Muscle of leg (tissue), 11 donors: Measurements from ENCODE around the gene GLE1. TPM values are rescaled to one million over a fixed set of nuclear protein-coding genes. Genes with fewer than 3 reads are reported as not detected.
"Not testable (repeated sequence)": the region's sequence is repeated elsewhere in the genome, so short reads cannot be mapped to it uniquely, and the experiment has no call there.

Experiments used
- DNase-seq: peaks from one replicate; pipeline ENCODE4 v3.0.0; 2013
- H3K27ac ChIP-seq: one replicate; pipeline ENCODE4 v1.5.1; 2013; ENCODE audit warnings: mild to moderate bottlenecking, low read length, control low read depth
- H3K27me3 ChIP-seq: one replicate; pipeline ENCODE4 v1.6.1; 2013; ENCODE audit warnings: low read length; ENCODE audit not compliant: control insufficient read depth, insufficient read depth
- H3K36me3 ChIP-seq: one replicate; pipeline ENCODE4 v1.6.1; 2013; ENCODE audit warnings: low read length; ENCODE audit not compliant: control insufficient read depth, insufficient read depth
- H3K4me1 ChIP-seq: one replicate; pipeline ENCODE4 v1.6.1; 2013; ENCODE audit warnings: low read length; ENCODE audit not compliant: control insufficient read depth, insufficient read depth
- H3K4me3 ChIP-seq: one replicate; pipeline ENCODE4 v1.5.1; 2013; ENCODE audit warnings: low read length, control low read depth
- H3K9me3 ChIP-seq: replicated peaks from 2 replicates; pipeline ENCODE4 v1.6.1; 2013; ENCODE audit warnings: low read depth, low read length; ENCODE audit not compliant: control insufficient read depth
- WGBS: methylation state at CpG from one replicate; pipeline ENCODE4 v1.1.5; 2013; ENCODE audit warnings: missing lambda C conversion rate; ENCODE audit not compliant: insufficient coverage; 5-methylcytosine and 5-hydroxymethylcytosine counted together
- polyA plus RNA-seq, 8 donors: library from polyadenylated mRNA; unstranded; fragments of 120-200 nt; gene quantifications; one replicate each; pipeline versions ENCODE4 v1.2.1 to v1.2.3, GENCODE V29; 2013; ENCODE audit warnings: inconsistent platforms in 1 of 8, low replicate concordance in 1 of 8; ENCODE audit not compliant: insufficient read length in 8 of 8, insufficient read depth in 1 of 8
- total RNA-seq: library from RNA; stranded (reverse); fragments of 120-200 nt; gene quantifications from one replicate; pipeline ENCODE4 v1.2.4, GENCODE V29; 2013

The GLE1 gene
- total and polyA plus RNA-seq, 9 donors = 16.9 to 20.4 (median 19.6) TPM

DNA sequence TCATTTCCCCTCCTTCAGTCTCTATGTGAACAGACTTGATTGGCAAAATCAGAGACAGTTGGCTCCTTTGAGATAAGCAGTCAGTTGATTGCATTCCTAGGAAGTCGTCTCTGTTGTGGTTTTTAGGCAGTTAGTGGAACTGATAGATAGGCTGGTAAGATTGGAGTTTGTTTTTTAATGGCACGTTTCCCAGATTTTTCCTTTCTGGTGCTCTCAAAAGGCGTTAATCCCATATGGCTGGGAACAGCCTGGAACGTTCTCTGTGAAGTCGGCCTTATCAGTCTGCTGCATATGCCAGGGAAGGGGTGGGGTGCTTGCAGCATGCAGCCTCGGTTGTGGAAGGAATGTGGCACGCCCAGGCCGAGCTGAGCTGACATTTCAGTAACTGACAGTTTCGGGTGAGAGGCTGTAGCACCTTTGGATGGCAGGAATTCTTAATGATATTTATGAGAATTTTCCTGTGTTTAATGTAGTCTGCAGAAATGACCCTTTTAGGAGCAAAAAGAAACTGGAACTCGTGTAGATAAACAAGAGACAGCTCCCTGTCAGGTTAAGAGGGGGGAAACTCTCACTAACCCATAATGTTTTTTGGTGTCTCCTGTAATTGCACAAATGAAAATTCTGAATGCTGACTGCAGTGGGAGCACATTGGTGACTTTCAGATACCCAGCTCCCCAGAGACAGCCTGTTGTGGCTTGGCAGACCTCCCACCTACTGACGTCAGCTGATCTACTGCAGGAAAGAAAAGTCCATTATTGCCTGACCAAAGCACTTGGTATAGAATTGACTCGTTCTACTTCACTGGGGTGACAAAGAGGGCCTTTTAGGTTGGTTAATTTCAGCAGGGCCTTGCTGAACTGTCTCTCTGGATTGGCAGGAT lies 54.2 kb downstream of the GLE1 start:
- Histone ChIP-seq H3K27ac (peak overlapping the region; percentile 84), H3K4me3 (peak overlapping the region; percentile 3), H3K27me3 (no peaks in the 10 kb centered on the region), H3K36me3 (peaks cover 17% of the 10 kb centered on the region), H3K9me3 (no peaks in the 10 kb centered on the region), H3K4me1 (peaks cover 33% of the 10 kb centered on the region)
- peak; percentile 79 for DNase-seq
- 10% methylated on average over 9 of the region's 12 CpGs for WGBS

DNA sequence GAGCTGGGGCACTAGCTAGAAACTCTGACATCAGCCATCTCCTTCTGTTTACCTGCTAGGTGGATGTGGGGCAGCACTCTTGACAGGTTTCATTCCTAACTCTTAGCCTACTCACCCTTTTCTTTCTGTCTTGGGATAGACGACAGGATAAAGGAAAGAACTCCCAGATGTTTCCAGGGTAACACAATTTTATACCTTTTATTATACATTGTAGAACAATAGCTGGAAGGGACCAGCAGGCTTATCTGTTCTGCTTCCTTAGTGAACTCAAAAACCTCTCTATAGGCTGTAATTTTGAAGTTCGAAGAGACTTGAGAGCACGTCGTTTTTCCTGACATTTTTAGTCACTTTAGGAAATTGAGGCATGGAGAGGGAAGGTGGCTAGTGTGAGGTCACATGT lies 61.1 kb downstream of the GLE1 start:
- peak overlapping the region; percentile 49 for H3K27ac ChIP-seq
- no peak overlapping the region for H3K4me3 ChIP-seq
- no peaks in the 10 kb centered on the region for H3K9me3 ChIP-seq
- 87% methylated on average over 3 of the region's 4 CpGs for WGBS
- no peak for DNase-seq
- H3K4me1 ChIP-seq = no peaks in the 10 kb centered on the region
- H3K36me3 ChIP-seq = peaks cover 49% of the 10 kb centered on the region
- H3K27me3 ChIP-seq = no peaks in the 10 kb centered on the region

DNA sequence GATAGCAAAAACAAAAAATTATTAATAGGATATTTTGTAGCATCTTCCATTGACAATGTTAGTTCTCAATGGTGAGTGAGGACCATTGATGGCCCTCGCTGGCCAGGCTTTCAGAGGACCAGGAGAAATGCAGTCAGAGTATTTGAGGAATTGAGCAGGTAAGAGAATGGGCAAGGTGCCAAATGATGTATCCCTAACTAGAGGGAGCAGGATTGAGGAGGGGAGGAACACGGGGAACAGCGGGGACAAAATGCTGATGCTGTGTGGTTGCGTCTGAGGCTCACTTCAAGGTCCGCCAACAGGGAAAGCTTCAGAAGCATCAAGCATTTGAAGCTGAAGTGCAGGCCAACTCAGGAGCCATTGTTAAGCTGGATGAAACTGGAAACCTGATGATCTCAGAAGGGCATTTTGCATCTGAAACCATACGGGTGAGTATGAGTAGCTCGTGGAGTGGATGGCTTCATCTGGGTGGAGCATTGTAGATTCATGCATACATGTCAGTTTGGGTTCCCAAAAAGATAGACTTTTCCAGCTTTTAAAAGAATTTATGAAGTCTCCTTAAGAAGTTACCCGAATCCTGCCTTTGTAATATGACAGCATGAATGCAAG lies 64.1 kb downstream of the GLE1 start:
- WGBS = 74% methylated on average over 7 of the region's 8 CpGs
- H3K9me3 ChIP-seq = no peaks in the 10 kb centered on the region
- no peaks in the 10 kb centered on the region for H3K4me1 ChIP-seq
- H3K4me3 ChIP-seq = no peak overlapping the region
- no peak overlapping the region for H3K27ac ChIP-seq
- no peaks in the 10 kb centered on the region for H3K27me3 ChIP-seq
- DNase-seq = no peak
- peaks cover 61% of the 10 kb centered on the region for H3K36me3 ChIP-seq

DNA sequence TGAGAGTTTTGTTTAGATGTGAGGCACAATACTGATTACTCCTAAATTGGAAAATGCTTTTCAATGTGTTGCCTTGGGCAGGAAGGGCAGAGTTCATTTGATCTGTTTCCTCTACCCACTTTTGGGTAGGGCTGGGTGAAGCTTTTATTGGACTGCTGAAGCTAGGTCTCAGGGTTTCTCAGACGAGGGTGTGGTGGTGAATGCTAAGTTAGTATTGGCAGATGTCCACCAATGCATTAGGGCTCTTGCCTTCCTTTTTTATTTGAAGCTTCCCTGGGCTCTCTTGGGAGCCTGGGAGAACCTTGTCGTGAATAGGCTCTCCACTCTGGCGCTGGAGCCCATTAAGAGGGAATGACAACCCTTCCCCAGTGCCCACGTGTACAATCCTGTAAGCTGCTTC lies 71.0 kb downstream of the GLE1 start:
- no peak for DNase-seq
- no peaks in the 10 kb centered on the region for H3K27me3 ChIP-seq
- no peak overlapping the region for H3K4me3 ChIP-seq
- H3K4me1 ChIP-seq = no peaks in the 10 kb centered on the region
- no peak overlapping the region for H3K27ac ChIP-seq
- 65% methylated on average over 3 of the region's 4 CpGs for WGBS
- H3K9me3 ChIP-seq = no peaks in the 10 kb centered on the region
- peaks cover 80% of the 10 kb centered on the region for H3K36me3 ChIP-seq

DNA sequence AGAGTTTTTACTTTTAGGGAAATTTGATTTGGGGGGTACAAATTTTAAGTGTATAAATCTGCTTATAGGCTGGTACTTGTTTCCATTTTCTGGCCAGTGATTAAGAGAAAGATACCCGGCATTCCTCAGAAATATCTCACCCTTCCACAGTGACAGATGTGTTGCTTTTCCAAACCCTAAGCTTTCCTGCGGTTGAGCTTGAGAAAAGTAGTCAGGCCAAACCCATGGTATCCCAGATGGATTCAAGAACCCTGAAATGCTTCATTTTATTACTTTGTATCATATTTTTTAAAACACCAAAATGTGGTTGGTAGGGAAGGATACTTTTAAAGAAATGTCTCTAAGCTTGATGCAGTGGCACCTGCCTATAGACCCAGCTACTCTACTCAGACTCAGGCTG lies 71.4 kb downstream of the GLE1 start:
- no peaks in the 10 kb centered on the region for H3K9me3 ChIP-seq
- no peak for DNase-seq
- H3K27me3 ChIP-seq = no peaks in the 10 kb centered on the region
- no peak overlapping the region for H3K27ac ChIP-seq
- no CpG with 5 or more reads among the region's 2 CpGs for WGBS
- H3K4me3 ChIP-seq = no peak overlapping the region
- H3K36me3 ChIP-seq = peaks cover 80% of the 10 kb centered on the region
- no peaks in the 10 kb centered on the region for H3K4me1 ChIP-seq

DNA sequence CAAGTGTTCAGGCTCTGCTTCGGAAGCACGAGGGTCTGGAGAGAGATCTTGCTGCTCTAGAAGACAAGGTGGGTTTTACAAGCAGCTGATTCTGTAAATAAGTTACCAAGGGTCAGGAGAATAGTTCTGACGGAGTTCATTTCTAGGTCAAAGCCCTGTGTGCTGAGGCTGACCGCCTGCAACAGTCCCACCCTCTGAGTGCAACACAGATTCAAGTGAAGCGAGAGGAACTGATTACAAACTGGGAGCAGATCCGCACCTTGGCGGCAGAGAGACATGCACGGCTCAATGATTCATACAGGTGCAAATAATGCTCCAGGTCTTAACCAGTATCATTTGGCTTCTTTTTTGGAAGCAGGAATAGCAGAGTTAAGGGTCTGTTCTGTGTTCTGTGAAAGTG lies 72.7 kb downstream of the GLE1 start:
- no peak overlapping the region for H3K27ac ChIP-seq
- 91% methylated on average over 7 of the region's 8 CpGs for WGBS
- no peaks in the 10 kb centered on the region for H3K9me3 ChIP-seq
- H3K27me3 ChIP-seq = no peaks in the 10 kb centered on the region
- DNase-seq = no peak
- H3K4me3 ChIP-seq = no peak overlapping the region
- H3K36me3 ChIP-seq = peaks cover 81% of the 10 kb centered on the region
- H3K4me1 ChIP-seq = no peaks in the 10 kb centered on the region

DNA sequence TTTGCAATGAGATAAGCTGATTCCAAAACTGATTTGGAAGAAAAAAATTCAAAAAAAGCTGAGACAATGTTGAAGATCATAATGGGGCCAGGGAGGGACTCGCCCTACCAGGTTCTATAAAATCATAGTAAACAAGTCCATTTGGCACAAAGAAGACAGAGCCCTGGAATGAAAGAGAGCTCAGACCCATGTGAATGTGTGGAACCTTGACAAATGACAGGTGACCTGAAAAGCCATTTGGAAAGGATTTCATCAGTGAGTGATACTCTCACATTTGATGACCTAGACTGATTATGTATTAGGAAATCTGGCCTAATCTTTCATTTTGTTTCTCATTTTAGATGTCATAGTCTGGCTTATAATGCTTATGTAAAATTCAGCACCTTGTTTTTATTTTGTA lies 74.7 kb downstream of the GLE1 start:
- Histone ChIP-seq H3K4me3 (no peak overlapping the region), H3K36me3 (peaks cover 87% of the 10 kb centered on the region)
- no CpG with 5 or more reads among the region's 1 CpG for WGBS

DNA sequence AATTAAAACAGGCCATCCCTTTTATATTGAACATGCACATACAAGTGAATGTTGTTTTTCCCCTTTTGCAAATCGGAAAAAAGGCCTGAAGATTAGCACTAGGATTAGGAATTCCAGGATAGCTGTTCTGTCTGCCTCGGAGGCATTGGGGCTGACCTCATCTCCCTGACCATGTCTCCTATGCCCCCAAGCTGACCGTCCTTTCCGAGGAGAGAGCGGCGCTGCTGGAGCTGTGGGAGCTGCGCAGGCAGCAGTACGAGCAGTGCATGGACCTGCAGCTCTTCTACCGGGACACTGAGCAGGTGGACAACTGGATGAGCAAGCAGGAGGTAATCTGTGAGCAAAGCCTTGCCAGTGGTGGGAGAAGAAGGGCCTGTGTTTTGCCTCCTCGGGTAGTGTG lies 76.2 kb downstream of the GLE1 start:
- peaks cover 89% of the 10 kb centered on the region for H3K36me3 ChIP-seq
- no peak for DNase-seq
- H3K4me3 ChIP-seq = no peak overlapping the region
- H3K27me3 ChIP-seq = no peaks in the 10 kb centered on the region
- no peak overlapping the region for H3K27ac ChIP-seq
- 93% methylated on average over 10 of the region's 10 CpGs for WGBS
- H3K9me3 ChIP-seq = no peaks in the 10 kb centered on the region
- no peaks in the 10 kb centered on the region for H3K4me1 ChIP-seq

More for the DNA sequence above, 74.7 kb downstream of the GLE1 start:
- no peaks in the 10 kb centered on the region for H3K27me3 ChIP-seq
- H3K4me1 ChIP-seq = no peaks in the 10 kb centered on the region
- H3K27ac ChIP-seq = no peak overlapping the region
- H3K9me3 ChIP-seq = no peaks in the 10 kb centered on the region
- no peak for DNase-seq

DNA sequence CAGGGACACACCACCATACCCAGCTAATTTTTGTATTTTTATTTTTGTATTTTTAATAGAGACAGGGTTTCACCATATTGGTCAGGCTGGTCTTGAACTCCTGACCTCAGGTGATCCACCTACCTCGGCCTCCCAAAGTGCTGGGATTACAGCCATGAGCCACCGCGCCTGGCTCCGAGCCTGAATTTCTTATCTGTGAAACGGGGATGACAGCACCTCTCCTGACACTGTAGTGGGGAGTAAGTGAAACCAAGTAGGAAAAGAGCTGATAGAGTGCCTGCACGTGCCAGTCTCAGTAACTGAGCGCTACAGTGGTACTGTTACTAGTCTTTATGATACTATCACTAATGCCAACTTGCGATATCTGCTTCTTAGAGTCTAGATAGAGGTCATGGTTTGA lies 80.6 kb downstream of the GLE1 start:
- H3K4me1 ChIP-seq, DNase-seq, H3K27ac ChIP-seq, H3K27me3 ChIP-seq, H3K4me3 ChIP-seq, H3K9me3 ChIP-seq: not testable (repeated sequence)
- peaks cover 85% of the 10 kb centered on the region for H3K36me3 ChIP-seq
- 90% methylated on average over 4 of the region's 8 CpGs for WGBS

DNA sequence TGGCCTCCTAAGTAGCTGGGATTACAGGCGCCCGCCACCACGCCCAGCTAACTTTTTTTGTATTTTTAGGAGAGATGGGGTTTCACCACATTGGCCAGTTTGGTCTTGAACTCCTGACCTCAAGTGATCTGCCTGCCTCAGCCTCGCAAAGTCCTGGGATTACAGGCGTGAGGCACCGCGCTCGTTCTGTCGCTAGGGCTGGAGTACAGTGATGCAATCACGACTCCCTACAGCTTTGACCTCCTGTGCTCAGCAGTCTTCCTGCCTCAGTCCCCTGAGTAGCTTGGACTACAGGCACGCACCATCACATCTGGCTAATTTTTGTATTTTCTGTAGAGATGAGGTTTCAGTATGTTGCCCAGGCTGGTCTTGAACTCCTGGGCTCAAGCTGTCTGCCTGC lies 82.4 kb downstream of the GLE1 start:
- H3K27ac ChIP-seq, H3K4me1 ChIP-seq, H3K4me3 ChIP-seq, H3K27me3 ChIP-seq, DNase-seq, H3K9me3 ChIP-seq: not testable (repeated sequence)
- peaks cover 89% of the 10 kb centered on the region for H3K36me3 ChIP-seq
- 85% methylated on average over 10 of the region's 11 CpGs for WGBS
